Skeletal muscle tissue (tissue), 4 donors: ENCODE data around the gene OR12D3. TPM values are rescaled to one million over a fixed set of nuclear protein-coding genes. Genes with fewer than 3 reads are reported as not detected.
"Not testable (repeated sequence)": the region's sequence is repeated elsewhere in the genome, so short reads cannot be mapped to it uniquely, and the experiment has no call there.

Experiments used
- H3K27ac ChIP-seq: one replicate; pipeline ENCODE4 v1.7.0; 2013; ENCODE audit warnings: mild to moderate bottlenecking, low read depth, low read length, inconsistent platforms
- H3K27me3 ChIP-seq, 3 donors: one replicate each; pipeline ENCODE4 v1.7.0; 2013; ENCODE audit warnings: low read length in 3 of 3; ENCODE audit not compliant: control insufficient read depth in 3 of 3, insufficient read depth in 3 of 3
- H3K36me3 ChIP-seq, 3 donors: one replicate each; pipeline ENCODE4 v1.7.0; 2013; ENCODE audit warnings: low read length in 3 of 3; ENCODE audit not compliant: control insufficient read depth in 3 of 3, insufficient read depth in 3 of 3
- H3K4me1 ChIP-seq, 3 donors: one replicate each; pipeline ENCODE4 v1.7.0; 2013; ENCODE audit warnings: low read length in 3 of 3, mild to moderate bottlenecking in 3 of 3; ENCODE audit not compliant: control insufficient read depth in 3 of 3, insufficient read depth in 3 of 3
- H3K4me3 ChIP-seq, 3 donors: one replicate each; pipeline ENCODE4 v1.7.0; 2013; ENCODE audit warnings: low read length in 3 of 3
- H3K9ac ChIP-seq, 3 donors: one replicate each; pipeline ENCODE4 v1.7.0; 2013; ENCODE audit warnings: low read length in 3 of 3, mild to moderate bottlenecking in 3 of 3, moderate library complexity in 2 of 3, low read depth in 1 of 3
- H3K9me3 ChIP-seq, 3 donors: one replicate each; pipeline ENCODE4 v1.7.0; 2013; ENCODE audit warnings: low read length in 3 of 3; ENCODE audit not compliant: control insufficient read depth in 3 of 3
- total RNA-seq: library from RNA; depleted of rRNA; stranded (reverse); fragments of >200 nt; gene quantifications from one replicate; pipeline ENCODE4 v1.2.3, GENCODE V29; 2014
- donor health status: Osteomylitis.

The OR12D3 gene
- total RNA-seq, 1 donor from 2014 or later, result not detected

DNA sequence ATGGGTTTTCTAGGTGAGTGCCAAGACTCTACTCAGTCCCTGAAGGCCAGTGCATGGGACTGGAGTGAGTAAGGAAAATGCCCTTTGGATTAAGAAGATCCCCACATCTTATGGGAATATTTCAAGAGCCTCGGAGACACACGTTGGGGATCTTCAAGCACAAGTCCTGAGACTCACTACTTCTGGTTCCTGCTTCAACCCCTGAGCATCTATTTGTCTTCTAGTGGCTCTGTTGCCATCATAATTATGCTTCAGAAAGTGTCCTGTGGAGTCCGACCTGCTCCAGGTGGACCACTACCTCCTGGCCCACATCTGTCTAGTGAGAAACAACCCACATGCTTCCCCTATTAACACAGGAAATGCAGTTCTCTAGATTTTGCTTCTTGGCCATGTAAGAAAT, 6.3 kb downstream of the OR12D3 start, which contains the start of gene OR5V1:
Gene OR5V1 (minus strand): TSS at position 101 of the 400 bp plus-strand sequence. CDS start 12,670 bp downstream, outside the sequence.
- Histone ChIP-seq H3K9ac (no peak within 1 kb of the TSS), H3K9me3 (no peaks in the 10 kb centered on the region), H3K27me3 (no peaks in the 10 kb centered on the region), H3K36me3 (no peaks in the 10 kb centered on the region), H3K27ac (no peak within 1 kb of the TSS), H3K4me1 (no peaks in the 10 kb centered on the region), H3K4me3 (no peak within 1 kb of the TSS)

DNA sequence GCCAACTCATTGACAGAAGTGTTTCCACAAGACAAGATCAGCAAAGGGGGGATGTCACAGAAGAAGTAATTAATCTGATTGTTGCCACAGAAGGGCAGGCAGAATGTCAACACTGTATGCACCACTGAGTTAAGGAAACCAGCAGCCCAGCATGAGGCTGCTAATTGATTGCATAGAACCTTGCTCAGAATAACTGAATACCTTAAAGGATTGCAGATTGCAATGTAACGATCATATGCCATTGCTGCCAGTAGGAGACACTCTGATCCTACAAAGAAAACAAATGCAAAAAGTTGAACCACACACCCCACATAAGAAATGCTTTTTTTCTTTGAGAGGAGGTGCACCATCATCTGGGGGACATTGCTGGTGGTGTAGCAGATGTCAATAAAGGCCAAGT, 19.5 kb downstream of the OR12D3 start:
- Histone ChIP-seq H3K4me3 (no peak overlapping the region), H3K9me3 (no peaks in the 10 kb centered on the region), H3K9ac (no peak overlapping the region), H3K4me1 (no peaks in the 10 kb centered on the region), H3K27ac (no peak overlapping the region), H3K27me3 (no peaks in the 10 kb centered on the region), H3K36me3 (no peaks in the 10 kb centered on the region)

DNA sequence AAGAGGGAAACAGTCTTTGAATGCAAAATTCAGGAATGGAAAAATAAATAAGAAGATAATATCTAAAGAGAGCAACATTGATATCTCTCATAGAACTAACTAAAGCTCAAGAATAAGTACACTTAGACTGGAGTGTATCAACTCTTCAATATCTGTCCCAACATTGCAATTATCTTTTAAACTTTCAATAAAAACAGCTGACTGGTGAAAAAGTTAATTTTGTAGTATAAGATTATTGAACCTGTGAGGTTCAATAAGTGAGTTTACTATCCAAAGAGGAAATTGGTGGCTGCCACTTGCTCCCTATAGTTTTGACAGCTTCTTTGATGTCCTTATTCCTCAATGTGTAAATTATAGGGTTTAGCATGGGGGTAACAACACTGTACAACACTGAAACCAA, 20.1 kb downstream of the OR12D3 start:
- Histone ChIP-seq H3K9me3 (no peaks in the 10 kb centered on the region), H3K9ac (no peak overlapping the region), H3K27me3 (no peaks in the 10 kb centered on the region), H3K4me1 (no peaks in the 10 kb centered on the region), H3K4me3 (no peak overlapping the region), H3K36me3 (no peaks in the 10 kb centered on the region), H3K27ac (no peak overlapping the region)

DNA sequence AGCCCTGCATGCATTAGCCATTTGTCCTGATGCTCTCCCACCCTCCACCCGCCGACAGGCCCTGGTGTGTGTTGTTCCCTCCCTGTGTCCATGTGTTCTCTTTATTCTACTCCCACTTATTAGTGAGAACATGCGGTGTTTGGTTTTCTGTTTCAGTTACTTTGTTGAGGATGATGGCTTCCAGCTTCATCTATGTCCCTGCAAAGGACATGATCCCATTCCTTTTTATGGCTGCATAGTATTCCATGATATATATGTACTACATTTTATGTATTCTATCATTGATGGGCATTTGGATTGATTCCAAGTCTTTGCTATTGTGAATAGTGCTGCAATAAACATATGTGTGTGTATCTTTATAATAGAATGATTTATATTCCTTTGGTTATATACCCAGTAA, 25.7 kb downstream of the OR12D3 start:
- H3K4me1 ChIP-seq, H3K4me3 ChIP-seq, H3K9ac ChIP-seq, H3K27me3 ChIP-seq, H3K9me3 ChIP-seq, H3K36me3 ChIP-seq, H3K27ac ChIP-seq: not testable (repeated sequence)

DNA sequence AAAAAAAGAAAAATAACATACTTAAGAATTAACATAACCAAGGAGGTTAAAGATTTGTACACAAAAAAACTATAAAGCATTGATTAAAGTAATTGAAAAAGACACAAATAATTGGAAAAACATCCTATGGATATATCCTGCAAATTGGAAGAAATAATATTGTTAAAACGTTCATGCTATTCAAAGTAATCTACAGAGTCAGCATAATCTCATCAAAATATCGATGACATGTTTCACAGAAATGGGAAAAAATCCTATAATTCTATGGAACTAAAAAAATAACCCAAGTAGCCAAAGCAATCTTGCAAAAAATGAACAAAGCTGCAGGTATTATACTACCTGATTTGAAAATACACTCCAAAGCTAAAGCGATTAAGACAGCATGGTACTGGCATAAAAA, 29.7 kb downstream of the OR12D3 start:
- no peaks in the 10 kb centered on the region for H3K4me1 ChIP-seq
- H3K9ac ChIP-seq, result no peak overlapping the region
- H3K9me3 ChIP-seq, result peaks cover 0 to 2% (median 0%) of the 10 kb centered on the region in 3 donors
- no peaks in the 10 kb centered on the region for H3K27me3 ChIP-seq
- H3K27ac ChIP-seq, result no peak overlapping the region
- no peak overlapping the region for H3K4me3 ChIP-seq
- no peaks in the 10 kb centered on the region for H3K36me3 ChIP-seq

DNA sequence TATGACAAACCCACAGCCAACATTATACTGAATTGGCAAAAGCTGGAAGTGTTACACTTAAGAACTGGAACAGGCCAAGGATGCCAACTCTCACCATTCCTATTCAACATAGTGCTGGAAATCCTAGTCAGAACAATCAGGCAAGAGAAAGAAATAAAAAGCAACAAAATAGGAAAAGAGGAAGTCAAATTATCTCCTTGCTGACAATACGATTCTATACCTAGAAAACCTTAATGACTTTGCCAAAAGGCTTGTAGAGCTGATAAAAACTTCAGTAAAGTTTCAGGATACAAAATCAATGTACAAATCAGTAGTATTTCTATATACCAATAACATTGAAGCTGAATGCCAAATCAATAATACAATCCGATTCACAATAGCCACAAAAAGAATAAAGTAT, 38.8 kb downstream of the OR12D3 start:
- H3K36me3 ChIP-seq, result no peaks in the 10 kb centered on the region
- H3K9ac ChIP-seq, result no peak overlapping the region
- no peak overlapping the region for H3K4me3 ChIP-seq
- H3K9me3 ChIP-seq, result no peaks in the 10 kb centered on the region
- no peaks in the 10 kb centered on the region for H3K4me1 ChIP-seq
- no peak overlapping the region for H3K27ac ChIP-seq
- H3K27me3 ChIP-seq, result no peaks in the 10 kb centered on the region

DNA sequence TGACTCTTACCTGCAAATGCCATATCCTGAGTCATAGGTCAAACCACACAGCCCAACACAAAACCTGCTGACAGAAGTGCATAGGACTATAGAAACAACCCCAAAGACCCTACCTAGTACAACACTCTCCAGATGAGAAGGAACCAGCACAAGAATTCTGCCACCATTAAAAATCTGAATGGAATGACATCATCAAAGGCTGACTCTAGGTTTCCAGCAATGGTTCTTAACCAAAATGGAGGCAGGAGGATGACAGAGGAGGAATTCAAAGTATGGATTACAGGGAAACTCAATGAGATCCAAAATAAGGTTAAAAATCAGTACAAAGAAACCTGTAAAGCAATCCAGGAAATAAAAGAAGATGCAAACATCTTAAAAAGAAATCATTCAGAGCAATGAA, 42.4 kb downstream of the OR12D3 start:
- Histone ChIP-seq H3K9ac (no peak overlapping the region), H3K4me1 (no peaks in the 10 kb centered on the region), H3K36me3 (no peaks in the 10 kb centered on the region), H3K27me3 (no peaks in the 10 kb centered on the region), H3K9me3 (no peaks in the 10 kb centered on the region), H3K4me3 (no peak overlapping the region), H3K27ac (no peak overlapping the region)

DNA sequence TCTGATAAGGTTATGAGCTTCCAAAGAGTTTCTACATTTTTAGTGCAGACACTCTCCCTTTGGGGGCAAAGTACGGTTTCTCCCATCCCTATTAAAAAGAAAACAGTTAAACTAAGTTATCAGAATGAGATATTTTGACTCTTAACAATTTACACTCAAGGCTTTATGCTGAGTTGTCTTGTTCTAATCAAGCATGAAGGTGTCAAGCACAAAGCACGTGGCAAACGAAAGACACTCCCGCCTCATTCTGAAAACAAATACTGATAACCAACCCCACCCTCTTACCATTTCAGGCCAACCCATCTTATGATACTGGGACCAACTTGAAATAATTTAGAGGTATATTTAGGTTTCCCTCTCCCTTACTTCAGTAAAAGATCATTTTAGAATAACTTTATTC, 49.3 kb downstream of the OR12D3 start:
- Histone ChIP-seq H3K4me3 (no peak overlapping the region), H3K36me3 (no peaks in the 10 kb centered on the region), H3K27ac (no peak overlapping the region), H3K4me1 (no peaks in the 10 kb centered on the region), H3K9ac (no peak overlapping the region), H3K27me3 (no peaks in the 10 kb centered on the region), H3K9me3 (peaks cover 0 to 2% (median 0%) of the 10 kb centered on the region in 3 donors)

Other genes with a start within 250 kb of the OR12D3 start
- not detected for gene OR2J2, start 204.4 kb downstream of the OR12D3 start, total RNA-seq
- not detected for gene OR14J1, start 73.6 kb downstream of the OR12D3 start, total RNA-seq
- not detected for gene OR5V1, start 6.4 kb downstream of the OR12D3 start, total RNA-seq
- gene OR12D2, start 20.3 kb upstream of the OR12D3 start, total RNA-seq, result not detected
- not detected for gene OR12D1, start 39.6 kb upstream of the OR12D3 start, total RNA-seq
- not detected for gene OR10C1, start 64.0 kb upstream of the OR12D3 start, total RNA-seq
- not detected for gene OR11A1, start 81.8 kb upstream of the OR12D3 start, total RNA-seq
- gene OR2H1, start 81.9 kb upstream of the OR12D3 start, total RNA-seq, result not detected
- not detected for gene MAS1L, start 112.7 kb upstream of the OR12D3 start, total RNA-seq
- gene UBD, start 184.4 kb upstream of the OR12D3 start, total RNA-seq, result 1.6 TPM
- gene OR2H2, start 209.8 kb upstream of the OR12D3 start, total RNA-seq, result not detected